DMS153 treated with DMSO at 0.1 percent for 48 hours (cell line): ENCODE data around the gene ARFGEF3.

ENCODE experiments used
- DNase-seq: peaks from one replicate; lab custom pipeline; 2025; ENCODE audit not compliant: unreplicated experiment; lab: John Stamatoyannopoulos, UW

ARFGEF3 gene

GRCh38 chr6:138296786-138297185 is 135.0 kb downstream of the ARFGEF3 start:
- no peak for DNase-seq

DNA sequence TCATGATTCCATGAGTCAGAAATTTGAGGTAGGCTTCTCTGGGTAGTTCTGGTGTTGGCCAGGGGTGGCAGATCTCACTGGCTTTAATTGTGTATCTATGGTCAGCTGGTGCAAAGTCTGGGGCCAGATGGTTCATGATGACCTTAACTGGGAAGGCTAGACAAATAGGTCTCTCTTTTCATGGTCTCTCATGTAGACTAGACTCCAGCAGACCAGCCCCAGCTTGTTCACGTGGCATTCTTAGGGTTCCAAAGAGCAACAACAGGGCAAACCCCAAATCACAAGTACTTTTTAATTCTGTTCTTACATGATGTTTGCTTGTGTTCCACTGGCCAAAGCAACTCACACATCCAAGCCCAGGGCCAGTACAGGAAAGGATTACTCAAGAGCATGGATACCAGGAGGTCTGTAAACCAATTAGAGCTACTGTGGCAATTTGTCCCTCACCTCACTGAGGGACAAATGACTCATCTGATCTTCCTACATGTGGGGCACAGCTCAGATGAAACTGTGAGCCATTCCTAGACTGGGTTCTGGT is 136.1 kb downstream of the ARFGEF3 start:
- DNase-seq: no peak

DNA sequence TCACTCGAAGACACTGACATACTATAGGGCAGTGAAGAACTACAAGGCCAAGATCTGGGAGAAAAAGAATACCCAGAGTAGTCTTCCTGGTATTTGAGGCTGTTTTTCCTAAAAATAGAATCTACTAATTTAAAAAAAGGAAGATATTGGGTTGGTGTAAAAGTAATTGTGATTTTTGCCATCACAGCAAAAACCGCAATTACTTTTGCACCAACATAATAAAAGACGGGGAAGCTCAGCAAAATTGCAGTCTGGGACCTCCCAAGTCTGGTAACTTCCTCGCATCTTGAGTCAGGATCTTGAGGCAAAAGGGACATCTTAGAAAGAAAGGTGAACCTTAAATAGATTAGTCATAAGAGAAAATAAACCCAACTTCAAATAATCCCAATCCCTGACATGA is 138.7 kb downstream of the ARFGEF3 start:
- no peak for DNase-seq

DNA sequence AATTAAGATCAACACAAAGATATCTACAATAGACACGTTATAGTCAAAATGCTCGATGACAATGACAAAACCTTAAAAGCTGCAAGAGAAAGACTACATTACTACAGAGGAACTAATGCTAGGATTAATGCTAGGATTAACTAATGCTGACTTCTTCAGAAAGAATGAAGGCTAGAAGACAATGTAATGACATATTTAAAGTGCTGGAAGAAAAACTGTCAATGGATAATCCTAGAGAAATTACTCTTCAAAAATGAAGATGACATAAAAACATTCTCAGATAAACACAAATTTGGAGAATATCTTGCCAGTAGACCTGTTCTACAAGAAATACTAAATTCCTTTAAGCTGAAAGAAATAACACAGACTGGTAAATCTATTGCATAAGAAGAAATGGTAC is 140.8 kb downstream of the ARFGEF3 start:
- DNase-seq: no peak

GRCh38 chr6:138307352-138307751 is 145.6 kb downstream of the ARFGEF3 start:
- DNase-seq: no peak

DNA sequence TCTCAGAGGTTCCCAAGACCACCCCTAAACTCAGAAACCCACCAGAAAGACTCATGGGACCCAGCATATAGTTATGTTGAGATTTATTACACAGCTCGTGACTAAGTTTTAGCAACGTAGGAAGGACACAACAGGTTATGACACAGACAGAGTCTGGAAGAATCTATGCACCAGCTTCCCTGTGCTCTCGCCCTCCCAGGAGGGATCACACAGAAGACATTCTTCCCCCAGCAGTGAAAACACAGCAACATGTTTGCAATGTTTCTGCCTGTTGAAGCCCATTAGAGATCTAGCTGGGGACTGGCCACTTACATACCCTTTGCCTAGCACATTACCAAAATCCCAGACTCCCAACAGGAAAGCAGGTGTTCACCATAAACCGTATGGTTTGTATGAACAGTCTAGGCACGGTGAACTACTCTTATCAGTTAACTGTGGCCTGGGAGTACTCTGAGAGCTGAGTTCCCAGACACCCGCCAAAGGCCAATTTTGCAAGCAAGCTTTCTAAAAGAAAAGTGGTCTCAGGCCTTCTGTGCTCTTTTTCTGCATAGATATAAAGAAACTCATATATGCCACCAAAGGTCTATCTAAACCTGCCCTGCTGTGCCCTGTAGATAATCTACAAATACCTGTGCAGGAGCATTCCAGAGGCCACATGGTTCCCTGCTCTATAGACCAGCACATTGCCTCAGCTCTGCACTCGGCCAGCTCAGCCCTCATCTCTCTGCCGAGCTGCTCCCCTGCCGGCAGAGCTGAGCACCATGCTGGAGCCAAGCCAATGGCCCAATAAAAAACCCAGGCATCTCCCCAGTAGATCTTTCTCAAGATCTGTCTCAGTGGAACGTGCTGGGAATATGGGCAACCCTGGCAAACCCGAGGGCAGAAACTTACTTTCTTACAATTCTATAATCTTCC is 146.3 kb downstream of the ARFGEF3 start:
- DNase-seq: no peak

DNA sequence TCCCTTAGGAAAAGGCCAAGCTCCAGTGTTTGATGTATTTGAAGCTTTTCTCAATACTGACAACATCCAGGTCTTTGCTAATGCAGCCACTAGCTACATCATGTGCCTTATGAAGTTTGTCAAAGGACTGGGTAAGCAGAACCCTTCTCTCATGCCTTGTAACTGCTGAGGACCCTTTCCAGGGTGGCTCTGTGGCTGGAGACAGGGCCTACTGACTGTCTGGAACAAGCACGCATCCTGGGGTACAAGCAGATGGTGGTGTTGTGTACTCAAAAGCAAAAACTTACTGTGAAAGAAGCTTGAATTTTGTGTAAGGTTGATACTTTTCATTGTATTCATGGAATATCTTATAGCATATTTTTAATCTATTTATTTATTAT is 147.0 kb downstream of the ARFGEF3 start:
- DNase-seq: no peak

DNA sequence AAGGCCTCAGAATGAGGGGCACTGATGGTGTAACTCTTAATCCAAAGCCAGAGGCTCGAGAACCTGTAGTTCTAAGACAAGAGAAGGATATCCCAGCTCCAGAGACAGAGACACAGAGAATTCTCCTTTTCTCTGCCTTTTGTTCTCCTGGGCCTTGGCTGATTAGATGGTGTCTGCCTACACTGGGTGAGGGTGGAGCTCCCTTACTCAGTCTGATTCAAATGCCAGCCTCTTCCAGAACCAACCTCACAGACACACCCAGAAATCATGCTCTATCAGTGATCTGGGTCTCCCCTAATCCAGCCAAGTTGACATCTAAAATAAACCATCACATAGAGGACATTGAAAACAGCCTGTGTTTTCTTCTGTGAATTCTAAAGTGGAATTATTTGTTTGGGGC is 148.0 kb downstream of the ARFGEF3 start:
- DNase-seq: no peak

- DNase-seq: peak; percentile 70
These were observed 148.6 kb downstream of the ARFGEF3 start for GRCh38 chr6:138310294-138310693.

GRCh38 chr6:138310821-138311220 is 149.1 kb downstream of the ARFGEF3 start:
- no peak for DNase-seq

DNA sequence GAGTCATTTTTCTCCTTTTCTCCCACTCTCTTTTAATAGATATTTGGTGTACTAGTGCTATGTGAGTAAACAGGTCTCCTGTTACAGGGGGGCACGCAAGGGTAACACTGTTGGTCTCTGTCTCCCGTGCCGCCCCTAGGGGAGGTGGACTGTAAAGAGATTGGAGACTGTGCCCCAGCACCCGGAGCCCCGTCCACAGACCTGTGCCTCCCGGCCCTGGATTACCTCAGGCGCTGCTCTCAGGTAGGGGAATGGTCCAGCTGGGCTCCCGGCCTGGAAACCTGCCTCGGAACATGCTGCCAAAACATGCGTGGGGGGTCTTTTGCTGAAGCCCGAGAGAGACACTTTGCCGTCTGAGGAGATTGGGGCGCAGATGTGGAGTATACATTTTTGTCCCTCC is 149.5 kb downstream of the ARFGEF3 start:
- no peak for DNase-seq

- no peak for DNase-seq
These were observed 157.1 kb downstream of the ARFGEF3 start for GRCh38 chr6:138318741-138319375.

DNA sequence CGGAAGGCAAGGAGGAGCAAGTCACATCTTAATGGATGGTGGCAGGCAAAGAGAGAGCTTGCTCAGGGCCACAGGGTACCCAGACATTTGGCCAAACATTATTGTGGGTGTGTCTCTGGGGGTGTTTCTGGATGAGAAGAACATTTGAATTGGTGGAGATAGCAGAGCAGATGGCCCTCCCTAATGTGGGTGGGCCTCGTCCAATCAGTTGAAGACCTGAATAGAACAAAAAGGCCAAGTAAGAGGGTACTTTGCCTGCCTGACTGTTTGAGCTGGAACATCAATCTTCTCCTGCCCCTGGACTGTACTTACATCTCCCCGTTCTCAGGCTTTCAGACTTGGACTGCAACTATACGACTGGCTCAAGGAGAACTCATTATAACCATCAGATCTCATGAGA is 160.2 kb downstream of the ARFGEF3 start:
- no peak for DNase-seq

- DNase-seq: no peak
These were observed 162.1 kb downstream of the ARFGEF3 start for GRCh38 chr6:138323821-138324220.

- no peak for DNase-seq
These were observed 166.5 kb downstream of the ARFGEF3 start for GRCh38 chr6:138328210-138328609.

DNA sequence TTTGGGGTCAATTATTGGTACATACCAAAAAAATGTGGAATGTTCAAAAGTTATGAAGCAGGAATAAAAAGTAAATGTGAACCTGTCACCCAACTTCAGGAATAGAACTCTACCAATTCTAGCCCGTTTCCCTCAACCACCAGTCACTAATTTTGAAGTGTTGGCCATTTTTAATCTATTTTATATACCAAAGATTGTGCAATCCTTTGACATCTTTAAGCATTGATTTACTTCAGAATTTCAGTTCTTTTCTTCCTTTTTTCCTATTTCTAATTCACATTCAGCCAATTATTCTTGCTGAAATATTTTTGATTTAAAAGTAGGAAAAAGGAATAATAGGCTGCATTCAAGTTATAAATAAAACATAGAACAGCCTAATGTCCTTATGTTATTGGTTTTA is 169.0 kb downstream of the ARFGEF3 start:
- DNase-seq: no peak

- DNase-seq: no peak
These were observed 169.7 kb downstream of the ARFGEF3 start for GRCh38 chr6:138331444-138331843.

DNA sequence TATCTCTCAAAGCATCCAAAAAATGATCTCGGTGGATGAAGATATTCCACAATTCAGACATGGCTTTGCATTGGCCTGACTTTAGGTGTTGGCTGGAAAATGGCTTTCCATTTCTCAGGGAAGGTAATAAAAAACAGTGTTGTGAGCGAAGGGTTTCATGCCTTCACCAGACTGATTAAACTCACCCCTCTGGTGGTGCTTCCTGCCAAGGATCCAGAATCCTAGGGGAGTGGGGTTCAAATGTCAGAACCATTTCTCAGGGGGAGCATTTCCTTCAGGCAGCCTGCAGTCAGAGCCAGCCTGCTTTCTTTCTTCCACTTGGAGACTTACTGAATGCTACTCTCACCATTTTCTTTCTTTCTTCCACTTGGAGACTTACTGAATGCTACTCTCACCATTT is 170.2 kb downstream of the ARFGEF3 start:
- no peak for DNase-seq

GRCh38 chr6:138334000-138334399 is 172.3 kb downstream of the ARFGEF3 start:
- DNase-seq: no peak

GRCh38 chr6:138334963-138335362 is 173.2 kb downstream of the ARFGEF3 start:
- no peak for DNase-seq

GRCh38 chr6:138336221-138336620 is 174.5 kb downstream of the ARFGEF3 start:
- DNase-seq: no peak

DNA sequence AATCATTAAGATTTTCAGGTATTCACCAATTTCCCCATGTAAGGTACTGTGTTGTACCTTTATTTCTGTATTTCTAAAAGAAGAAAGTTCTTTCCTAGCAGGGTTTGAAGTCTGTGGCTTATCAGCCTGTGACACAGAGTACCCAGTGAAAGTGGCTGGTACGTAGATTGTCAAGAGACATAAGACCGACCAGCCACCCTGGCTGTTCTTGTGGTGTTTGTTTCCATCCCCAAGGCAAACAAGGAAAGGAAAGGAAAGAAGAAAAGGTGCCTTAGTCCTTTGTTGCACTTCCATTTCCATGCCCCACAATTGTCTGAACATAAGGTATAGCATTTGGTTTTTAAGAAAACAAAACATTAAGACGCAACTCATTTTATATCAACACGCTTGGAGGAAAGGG is 175.3 kb downstream of the ARFGEF3 start:
- DNase-seq: no peak
